Measurements from ENCODE around the gene VPS41.

VPS41 gene

GRCh38 chr7:38840736-38841460, 68.1 kb downstream of the VPS41 start:
- no peaks in the 10 kb centered on the region for H3K27me3 ChIP-seq (ENCODE audit: insufficient read depth, low read length, poor library complexity)
- no peaks in the 10 kb centered on the region for H3K9me3 ChIP-seq (ENCODE audit: insufficient read depth, low read length, severe bottlenecking)
- H3K27ac ChIP-seq (ENCODE audit: low read length), result no peak overlapping the region
- no peaks in the 10 kb centered on the region for H4K20me1 ChIP-seq (ENCODE audit: insufficient read depth, low read length)
- no peaks in the 10 kb centered on the region for H3K4me1 ChIP-seq (ENCODE audit: insufficient read depth, low read length)
- ATAC-seq (ENCODE audit: insufficient read depth, low read depth) (no peak), DNase-seq (no peak)
- H3K79me2 ChIP-seq (ENCODE audit: insufficient read depth, low read length), result no peaks in the 10 kb centered on the region
- H3K36me3 ChIP-seq (ENCODE audit: insufficient read depth, low read length), result no peaks in the 10 kb centered on the region
- no peak for TF ChIP-seq EZH2 (IDR thresholded peaks at IDR 0.05; ENCODE audit: borderline replicate concordance, low read depth, low read length, severe bottlenecking)
- TF ChIP-seq CTCF (IDR thresholded peaks at IDR 0.05; ENCODE audit: borderline replicate concordance, extremely low read depth, low read length, poor library complexity, severe bottlenecking), result no peak
- H3K9ac ChIP-seq (ENCODE audit: low read depth, low read length), result no peak overlapping the region
- H3K4me2 ChIP-seq (ENCODE audit: insufficient read depth, low read length), result no peak overlapping the region
- no peak overlapping the region for H2AFZ ChIP-seq (ENCODE audit: low read depth, low read length)
- no peak overlapping the region for H3K4me3 ChIP-seq (ENCODE audit: low read depth in 1 of 2, low read length in 2 of 2)

GRCh38 chr7:38839851-38840250, 69.1 kb downstream of the VPS41 start:
- no peak overlapping the region for H3K4me3 ChIP-seq (ENCODE audit: low read depth in 1 of 2, low read length in 2 of 2)
- no peaks in the 10 kb centered on the region for H3K4me1 ChIP-seq (ENCODE audit: insufficient read depth, low read length)
- H3K9me3 ChIP-seq (ENCODE audit: insufficient read depth, low read length, severe bottlenecking), result no peaks in the 10 kb centered on the region
- ATAC-seq (ENCODE audit: insufficient read depth, low read depth), result no peak
- H2AFZ ChIP-seq (ENCODE audit: low read depth, low read length), result no peak overlapping the region
- H3K79me2 ChIP-seq (ENCODE audit: insufficient read depth, low read length), result no peaks in the 10 kb centered on the region
- H3K27ac ChIP-seq (ENCODE audit: low read length), result no peak overlapping the region
- no peak overlapping the region for H3K4me2 ChIP-seq (ENCODE audit: insufficient read depth, low read length)
- H4K20me1 ChIP-seq (ENCODE audit: insufficient read depth, low read length), result no peaks in the 10 kb centered on the region
- no peaks in the 10 kb centered on the region for H3K36me3 ChIP-seq (ENCODE audit: insufficient read depth, low read length)
- no peak for TF ChIP-seq EZH2 (IDR thresholded peaks at IDR 0.05; ENCODE audit: borderline replicate concordance, low read depth, low read length, severe bottlenecking)
- no peak for TF ChIP-seq CTCF (IDR thresholded peaks at IDR 0.05; ENCODE audit: borderline replicate concordance, extremely low read depth, low read length, poor library complexity, severe bottlenecking)
- no peaks in the 10 kb centered on the region for H3K27me3 ChIP-seq (ENCODE audit: insufficient read depth, low read length, poor library complexity)
- DNase-seq, result no peak
- no peak overlapping the region for H3K9ac ChIP-seq (ENCODE audit: low read depth, low read length)

- no peak for ATAC-seq (ENCODE audit: insufficient read depth, low read depth)
- H3K27me3 ChIP-seq (ENCODE audit: insufficient read depth, low read length, poor library complexity), result no peaks in the 10 kb centered on the region
- H4K20me1 ChIP-seq (ENCODE audit: insufficient read depth, low read length), result no peaks in the 10 kb centered on the region
Measured at GRCh38 chr7:38838725-38839385, 70.1 kb downstream of the VPS41 start.

More at GRCh38 chr7:38838725-38839385, 70.1 kb downstream of the VPS41 start:
- DNase-seq, result no peak
- H3K9me3 ChIP-seq (ENCODE audit: insufficient read depth, low read length, severe bottlenecking), result no peaks in the 10 kb centered on the region
- H3K4me1 ChIP-seq (ENCODE audit: insufficient read depth, low read length), result no peaks in the 10 kb centered on the region
- H3K27ac ChIP-seq (ENCODE audit: low read length), result no peak overlapping the region
- H3K4me2 ChIP-seq (ENCODE audit: insufficient read depth, low read length), result no peak overlapping the region
- no peak overlapping the region for H3K4me3 ChIP-seq (ENCODE audit: low read depth in 1 of 2, low read length in 2 of 2)
- H3K79me2 ChIP-seq (ENCODE audit: insufficient read depth, low read length), result no peaks in the 10 kb centered on the region
- no peak overlapping the region for H2AFZ ChIP-seq (ENCODE audit: low read depth, low read length)
- H3K36me3 ChIP-seq (ENCODE audit: insufficient read depth, low read length), result no peaks in the 10 kb centered on the region
- TF ChIP-seq EZH2 (IDR thresholded peaks at IDR 0.05; ENCODE audit: borderline replicate concordance, low read depth, low read length, severe bottlenecking), result no peak
- no peak for TF ChIP-seq CTCF (IDR thresholded peaks at IDR 0.05; ENCODE audit: borderline replicate concordance, extremely low read depth, low read length, poor library complexity, severe bottlenecking)
- no peak overlapping the region for H3K9ac ChIP-seq (ENCODE audit: low read depth, low read length)

All from DND-41 (cell line).